H9 (cell line): ENCODE results near the gene MNX1. TPM values are rescaled to one million over a fixed set of nuclear protein-coding genes. Genes with fewer than 3 reads are reported as not detected.

Experiments used
- DNase-seq: peaks from one replicate; pipeline ENCODE4 v3.0.0-alpha.2; 2017
- H2AFZ ChIP-seq: one replicate; pipeline ENCODE4 v1.6.1; 2013; ENCODE audit warnings: mild to moderate bottlenecking, low read length, control low read depth, moderate library complexity
- H2AK5ac ChIP-seq: 2 replicates; pipeline ENCODE4 v1.6.1; 2013; ENCODE audit warnings: low read length, control low read depth, mixed read lengths; ENCODE audit not compliant: insufficient read length
- H2BK120ac ChIP-seq: one replicate; pipeline ENCODE4 v1.6.1; 2013; ENCODE audit warnings: low read depth, mild to moderate bottlenecking, low read length, control low read depth, inconsistent platforms; ENCODE audit not compliant: poor library complexity, severe bottlenecking
- H2BK12ac ChIP-seq: 2 replicates; pipeline ENCODE4 v1.6.1; 2013; ENCODE audit warnings: low read length, control low read depth, mixed read lengths, low read depth; ENCODE audit not compliant: insufficient read length
- H2BK15ac ChIP-seq: 2 replicates; pipeline ENCODE4 v1.6.1; 2013; ENCODE audit warnings: low read depth, low read length, control low read depth
- H2BK20ac ChIP-seq: one replicate; pipeline ENCODE4 v1.6.1; 2013; ENCODE audit warnings: low read depth, mild to moderate bottlenecking, low read length, control low read depth, inconsistent platforms; ENCODE audit not compliant: poor library complexity, severe bottlenecking
- H2BK5ac ChIP-seq: 2 replicates; pipeline ENCODE4 v1.6.1; 2013; ENCODE audit warnings: low read length, control low read depth, mixed read lengths; ENCODE audit not compliant: insufficient read length
- H3K14ac ChIP-seq: 2 replicates; pipeline ENCODE4 v1.6.1; 2013; ENCODE audit warnings: low read length, control low read depth; ENCODE audit not compliant: insufficient read depth
- H3K18ac ChIP-seq: 2 replicates; pipeline ENCODE4 v1.6.1; 2013; ENCODE audit warnings: low read depth, mild to moderate bottlenecking, mixed read lengths, low read length, control low read depth; ENCODE audit not compliant: insufficient read length
- H3K23ac ChIP-seq: 2 replicates; pipeline ENCODE4 v1.6.1; 2013; ENCODE audit warnings: low read length, control low read depth, mixed read lengths, low read depth; ENCODE audit not compliant: insufficient read length
- H3K23me2 ChIP-seq: 2 replicates; pipeline ENCODE4 v1.6.1; 2013; ENCODE audit warnings: low read depth, mild to moderate bottlenecking, mixed read lengths, low read length, control low read depth; ENCODE audit not compliant: insufficient read length, poor library complexity, severe bottlenecking
- H3K27ac ChIP-seq: 2 replicates; pipeline ENCODE4 v1.5.1; 2013; ENCODE audit warnings: low read length, control low read depth, mixed read lengths, low read depth; ENCODE audit not compliant: insufficient read length
- H3K27me3 ChIP-seq: 2 replicates; pipeline ENCODE4 v1.6.1; 2013; ENCODE audit warnings: low read length, control low read depth, inconsistent platforms; ENCODE audit not compliant: insufficient read depth
- H3K4ac ChIP-seq: 2 replicates; pipeline ENCODE4 v1.6.1; 2013; ENCODE audit warnings: low read depth, mild to moderate bottlenecking, control low read depth, inconsistent platforms, low read length, moderate library complexity
- H3K4me1 ChIP-seq: 2 replicates; pipeline ENCODE4 v1.6.1; 2013; ENCODE audit warnings: low read length, control low read depth, inconsistent platforms; ENCODE audit not compliant: insufficient read depth
- H3K4me2 ChIP-seq: 2 replicates; pipeline ENCODE4 v1.6.1; 2013; ENCODE audit warnings: low read length, control low read depth, mixed read lengths; ENCODE audit not compliant: insufficient read length, insufficient read depth
- H3K56ac ChIP-seq: 2 replicates; pipeline ENCODE4 v1.6.1; 2013; ENCODE audit warnings: low read depth, mild to moderate bottlenecking, mixed read lengths, low read length, control low read depth; ENCODE audit not compliant: insufficient read length
- H3K79me1 ChIP-seq: 2 replicates; pipeline ENCODE4 v1.6.1; 2013; ENCODE audit warnings: low read depth, mild to moderate bottlenecking, moderate library complexity, low read length, control low read depth, inconsistent platforms; ENCODE audit not compliant: insufficient read depth, poor library complexity, severe bottlenecking
- H3K79me2 ChIP-seq: 2 replicates; pipeline ENCODE4 v1.6.1; 2013; ENCODE audit warnings: low read length, control low read depth, inconsistent platforms; ENCODE audit not compliant: insufficient read depth
- H3K9ac ChIP-seq: 2 replicates; pipeline ENCODE4 v1.6.1; 2013; ENCODE audit warnings: low read length, control low read depth, mixed read lengths; ENCODE audit not compliant: insufficient read length; ENCODE audit errors: extremely low read depth
- H3K9me3 ChIP-seq: one replicate; pipeline ENCODE4 v1.6.1; 2013; ENCODE audit warnings: low read depth, low read length, inconsistent platforms; ENCODE audit not compliant: control insufficient read depth
- H3T11ph ChIP-seq: one replicate; pipeline ENCODE4 v1.6.1; 2013; ENCODE audit warnings: mild to moderate bottlenecking, low read length, control low read depth, inconsistent platforms
- H4K20me1 ChIP-seq: one replicate; pipeline ENCODE4 v1.6.1; 2013; ENCODE audit not compliant: control insufficient read depth, insufficient read length, insufficient read depth
- H4K5ac ChIP-seq: 2 replicates; pipeline ENCODE4 v1.6.1; 2013; ENCODE audit warnings: low read depth, mild to moderate bottlenecking, mixed read lengths, low read length, control low read depth; ENCODE audit not compliant: insufficient read length
- H4K8ac ChIP-seq: replicated peaks from 2 replicates; pipeline ENCODE4 v1.6.1; 2013; ENCODE audit warnings: low read length, control low read depth, mixed read lengths, low read depth; ENCODE audit not compliant: insufficient read length
- H4K91ac ChIP-seq: 2 replicates; pipeline ENCODE4 v1.6.1; 2013; ENCODE audit warnings: low read depth, mild to moderate bottlenecking, moderate library complexity, mixed read lengths, low read length, control low read depth; ENCODE audit not compliant: insufficient read length
- H3K27ac Mint-ChIP-seq, 3 experiments: 2 replicates in 2 of 3; 3 replicates in 1 of 3; pipeline ENCODE4 v1.8.0; 2020 to 2021; ENCODE audit warnings: mixed read lengths in 3 of 3, mild to moderate bottlenecking in 1 of 3, moderate library complexity in 1 of 3
- H3K27me3 Mint-ChIP-seq: 2 replicates; pipeline ENCODE4 v1.8.0; 2021; ENCODE audit warnings: low read depth, mild to moderate bottlenecking, moderate library complexity, mixed read lengths
- H3K36me3 Mint-ChIP-seq, 3 experiments: 2 replicates in 2 of 3; 3 replicates in 1 of 3; pipeline ENCODE4 v1.8.0; 2020 to 2021; ENCODE audit warnings: low read depth in 3 of 3, mixed read lengths in 3 of 3; ENCODE audit not compliant: insufficient read depth in 1 of 3
- H3K4me1 Mint-ChIP-seq, 2 experiments: 2 replicates each; pipeline ENCODE4 v1.8.0; 2020; ENCODE audit warnings: mixed read lengths in 2 of 2
- H3K4me3 Mint-ChIP-seq, 2 experiments: 2 replicates in 1 of 2; 3 replicates in 1 of 2; pipeline ENCODE4 v1.8.0; 2020 to 2021; ENCODE audit warnings: mild to moderate bottlenecking in 2 of 2, mixed read lengths in 2 of 2, moderate library complexity in 1 of 2
- H3K9me3 Mint-ChIP-seq, 2 experiments: 2 replicates in 1 of 2; 3 replicates in 1 of 2; pipeline ENCODE4 v1.8.0; 2020; ENCODE audit warnings: mild to moderate bottlenecking in 2 of 2, mixed read lengths in 2 of 2, moderate library complexity in 1 of 2
- CTCF ChIP-seq: fragments of 200-600 bp; sonication (generic); conservative IDR thresholded peaks from 3 replicates; pipeline ENCODE4 v1.8.0; 2021; ENCODE audit warnings: antibody characterized with exemption, mild to moderate bottlenecking
- WGBS: extraction: QIAGEN DNeasy Blood & Tissue Kit; methylation state at CpG from one replicate; pipeline ENCODE4 v1.1.7; 2013; ENCODE audit warnings: missing lambda C conversion rate, low lambda C conversion rate, mixed read lengths; ENCODE audit not compliant: insufficient read length; ENCODE audit errors: extremely low coverage; 5-methylcytosine and 5-hydroxymethylcytosine counted together
- total RNA-seq: library from RNA; stranded (reverse); gene quantifications from 2 replicates; pipeline ENCODE4 v1.2.1, GENCODE V29; 2021

MNX1 gene
- total RNA-seq, 1 experiment from 2014 or later, result not detected

- no peak overlapping the region for H2BK12ac ChIP-seq
- peak overlapping the region; percentile 45 to 79 for H3K4me3 Mint-ChIP-seq
- no peaks in the 10 kb centered on the region for H3K79me2 ChIP-seq
- no peak overlapping the region for H3K27ac Mint-ChIP-seq
- H2BK120ac ChIP-seq, result no peak overlapping the region
- no peak overlapping the region for H4K5ac ChIP-seq
- H4K91ac ChIP-seq, result no peak overlapping the region
- no peak overlapping the region for H3K18ac ChIP-seq
- H3K79me1 ChIP-seq, result no peaks in the 10 kb centered on the region
- no peak overlapping the region for H2AFZ ChIP-seq
- peaks cover 7% of the 10 kb centered on the region; the same call in 1 of the 2 replicates for H3K4me1 ChIP-seq
- no peaks in the 10 kb centered on the region for H3K36me3 Mint-ChIP-seq
- no peak overlapping the region for H2AK5ac ChIP-seq
- no peak overlapping the region for H3K9ac ChIP-seq
- peaks cover 4 to 10% of the 10 kb centered on the region in 2 experiments; a peak in 2 of 5 replicates for H3K9me3 Mint-ChIP-seq
- H2BK15ac ChIP-seq, result no peak overlapping the region
- H3K4me2 ChIP-seq, result peak overlapping the region; percentile 57
- H4K20me1 ChIP-seq, result no peaks in the 10 kb centered on the region
- H3K4ac ChIP-seq, result no peak overlapping the region
- no peak for TF ChIP-seq CTCF
- WGBS, result no CpG with 5 or more reads among the region's 37 CpGs
- no peak overlapping the region for H2BK20ac ChIP-seq
- no peak overlapping the region for H3K27ac ChIP-seq
- no peaks in the 10 kb centered on the region for H3K9me3 ChIP-seq
- peaks cover 27 to 31% of the 10 kb centered on the region in 2 experiments for H3K4me1 Mint-ChIP-seq
- peaks cover 87% of the 10 kb centered on the region for H3K27me3 ChIP-seq
- DNase-seq, result peak; percentile 72
- H2BK5ac ChIP-seq, result no peak overlapping the region
- H4K8ac ChIP-seq, result no peak overlapping the region
- H3K14ac ChIP-seq, result no peak overlapping the region
- no peak overlapping the region for H3K56ac ChIP-seq
- H3T11ph ChIP-seq, result no peak overlapping the region
- H3K27me3 Mint-ChIP-seq, result peaks cover 91% of the 10 kb centered on the region
- H3K23ac ChIP-seq, result no peak overlapping the region
- H3K23me2 ChIP-seq, result peaks cover 5% of the 10 kb centered on the region
Measured at GRCh38 chr7:157011333-157012112, 1.1 kb upstream of the MNX1 start.
